Measurements from ENCODE around the gene SPATA22.

SPATA22 gene

DNA sequence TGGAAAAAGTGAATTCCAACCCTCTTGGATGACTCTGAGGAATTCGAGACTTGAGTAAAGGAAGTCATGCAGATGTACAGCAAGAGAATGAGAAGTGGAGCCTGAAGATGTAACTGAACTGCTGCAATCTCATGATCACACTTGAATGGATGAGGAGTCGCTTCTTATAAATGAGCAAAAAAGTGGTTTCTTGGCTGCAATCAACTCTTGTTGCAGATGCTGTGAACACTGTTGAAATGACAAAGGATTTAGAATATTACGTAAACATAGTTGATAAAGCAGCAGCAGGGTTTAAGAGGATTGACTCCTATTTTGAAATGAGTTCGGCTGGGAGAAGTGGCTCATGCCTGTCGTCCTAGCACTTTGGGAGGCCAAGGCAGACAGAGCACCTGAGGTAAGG, 29.7 kb upstream of the SPATA22 start:
- TF ChIP-seq, protein P1, sequence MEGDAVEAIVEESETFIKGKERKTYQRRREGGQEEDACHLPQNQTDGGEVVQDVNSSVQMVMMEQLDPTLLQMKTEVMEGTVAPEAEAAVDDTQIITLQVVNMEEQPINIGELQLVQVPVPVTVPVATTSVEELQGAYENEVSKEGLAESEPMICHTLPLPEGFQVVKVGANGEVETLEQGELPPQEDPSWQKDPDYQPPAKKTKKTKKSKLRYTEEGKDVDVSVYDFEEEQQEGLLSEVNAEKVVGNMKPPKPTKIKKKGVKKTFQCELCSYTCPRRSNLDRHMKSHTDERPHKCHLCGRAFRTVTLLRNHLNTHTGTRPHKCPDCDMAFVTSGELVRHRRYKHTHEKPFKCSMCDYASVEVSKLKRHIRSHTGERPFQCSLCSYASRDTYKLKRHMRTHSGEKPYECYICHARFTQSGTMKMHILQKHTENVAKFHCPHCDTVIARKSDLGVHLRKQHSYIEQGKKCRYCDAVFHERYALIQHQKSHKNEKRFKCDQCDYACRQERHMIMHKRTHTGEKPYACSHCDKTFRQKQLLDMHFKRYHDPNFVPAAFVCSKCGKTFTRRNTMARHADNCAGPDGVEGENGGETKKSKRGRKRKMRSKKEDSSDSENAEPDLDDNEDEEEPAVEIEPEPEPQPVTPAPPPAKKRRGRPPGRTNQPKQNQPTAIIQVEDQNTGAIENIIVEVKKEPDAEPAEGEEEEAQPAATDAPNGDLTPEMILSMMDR (IDR thresholded peaks at IDR 0.05; ENCODE audit: extremely low read depth, insufficient read depth, missing control alignments), result no peak
- in situ Hi-C loops (cut with MboI; ENCODE audit: low pct_unique_long_range_greater_than_20kb, low sequenced_read_pairs, unreplicated experiment), result no loop called here

DNA sequence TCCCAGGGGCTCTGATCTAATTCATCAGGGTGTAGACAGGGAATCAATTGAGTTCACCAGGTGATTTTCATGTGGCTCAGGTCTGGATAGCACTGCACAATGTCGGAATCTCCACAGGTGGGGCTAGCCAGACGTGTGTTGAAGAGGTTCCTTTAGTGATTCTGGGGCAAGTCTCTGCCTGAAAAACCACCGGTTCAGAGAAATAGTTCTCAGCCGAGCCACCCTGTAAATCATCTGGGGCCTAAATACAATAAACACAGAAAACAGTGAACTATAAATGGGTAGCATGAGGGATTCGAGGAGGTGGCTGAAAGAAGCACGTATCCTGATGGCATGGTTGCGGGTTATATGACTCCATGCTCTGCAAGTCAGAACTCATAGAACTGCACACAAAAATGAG, 25.5 kb upstream of the SPATA22 start:
- in situ Hi-C loops (cut with MboI; ENCODE audit: low pct_unique_long_range_greater_than_20kb, low sequenced_read_pairs, unreplicated experiment), result loop anchor here (25.0 kb wide), 1 partner anchor 90 kb away; no protein-coding TSS in a partner anchor
- no peak for DNase-seq (ENCODE audit: low spot score)
- TF ChIP-seq, protein P1 (IDR thresholded peaks at IDR 0.05; ENCODE audit: extremely low read depth, insufficient read depth, missing control alignments), result no peak

More for the DNA sequence above, 29.7 kb upstream of the SPATA22 start:
- DNase-seq (ENCODE audit: low spot score), result no peak

DNA sequence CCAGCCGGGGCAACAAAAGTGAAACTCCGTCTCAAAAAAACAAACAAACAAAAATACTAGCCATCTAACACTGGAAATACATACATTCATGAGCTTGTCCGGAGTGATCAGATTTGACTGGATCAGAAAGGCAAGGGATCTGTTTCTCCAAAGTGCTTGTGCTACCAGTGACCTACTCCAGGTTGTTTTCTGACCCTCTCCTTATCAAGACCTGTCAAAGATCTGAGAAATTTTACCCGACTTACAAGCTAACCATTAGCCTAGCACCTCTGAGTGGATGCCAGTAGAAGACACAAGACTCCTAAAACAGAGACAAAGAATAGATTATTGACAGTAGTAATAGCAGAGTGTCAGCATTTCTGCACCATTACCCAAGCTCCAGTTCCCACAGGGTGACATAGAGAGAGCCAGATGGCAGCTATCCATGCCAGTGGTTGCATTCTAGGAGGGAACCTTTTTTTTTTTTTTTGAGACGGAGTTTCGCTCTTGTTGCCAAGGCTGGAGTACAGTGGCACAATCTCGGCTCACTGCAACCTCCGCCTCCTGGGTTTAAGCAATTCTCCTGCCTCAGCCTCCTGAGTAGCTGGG, 14.0 kb upstream of the SPATA22 start:
- TF ChIP-seq, protein P1 (IDR thresholded peaks at IDR 0.05; ENCODE audit: extremely low read depth, insufficient read depth, missing control alignments), result no peak
- DNase-seq (ENCODE audit: low spot score), result no peak
- in situ Hi-C loops (cut with MboI; ENCODE audit: low pct_unique_long_range_greater_than_20kb, low sequenced_read_pairs, unreplicated experiment), result loop anchor here (25.0 kb wide), 1 partner anchor 102 kb away; no protein-coding TSS in a partner anchor

DNA sequence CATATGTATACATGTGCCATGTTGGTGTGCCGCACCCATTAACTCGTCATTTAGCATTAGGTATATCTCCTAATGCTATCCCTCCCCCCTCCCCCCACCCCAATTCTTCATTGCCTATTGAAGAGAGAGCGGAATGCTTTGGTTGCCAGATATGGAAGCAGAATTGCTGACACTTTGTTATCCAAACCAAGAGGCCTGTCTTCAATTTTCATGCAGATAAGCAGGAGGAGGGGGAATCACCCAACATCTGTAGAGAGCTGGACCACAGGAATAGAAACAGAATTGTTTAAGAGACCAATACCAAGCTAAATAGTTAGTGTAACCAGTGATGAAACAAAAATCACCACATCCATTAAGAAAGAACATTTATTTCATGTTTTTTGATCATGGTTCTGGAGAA, 11.2 kb upstream of the SPATA22 start:
- TF ChIP-seq, protein P1 (IDR thresholded peaks at IDR 0.05; ENCODE audit: extremely low read depth, insufficient read depth, missing control alignments), result no peak
- DNase-seq (ENCODE audit: low spot score), result no peak
- in situ Hi-C loops (cut with MboI; ENCODE audit: low pct_unique_long_range_greater_than_20kb, low sequenced_read_pairs, unreplicated experiment), result loop anchor here (25.0 kb wide), 1 partner anchor 104 kb away; no protein-coding TSS in a partner anchor

DNA sequence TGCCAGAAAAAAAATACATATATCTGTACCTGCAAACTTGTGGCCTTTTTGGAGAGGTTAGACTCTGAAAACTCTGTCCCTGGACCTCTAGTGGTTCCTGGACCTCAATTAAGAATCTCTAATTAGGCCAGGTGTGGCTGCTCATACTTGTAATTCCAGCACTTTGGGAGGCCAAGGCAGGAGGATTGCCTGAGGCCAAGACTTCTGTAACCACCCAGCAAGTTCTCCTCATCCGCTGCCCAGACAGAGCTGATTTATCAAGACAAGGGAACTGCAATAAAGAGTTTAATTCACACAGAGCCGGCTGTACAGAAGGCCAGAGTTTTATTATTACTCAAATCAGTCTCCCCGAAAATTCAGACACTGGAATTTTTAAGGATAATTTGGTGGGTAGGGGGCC, 8.4 kb upstream of the SPATA22 start:
- DNase-seq (ENCODE audit: low spot score), result no peak
- TF ChIP-seq, protein P1 (IDR thresholded peaks at IDR 0.05; ENCODE audit: extremely low read depth, insufficient read depth, missing control alignments), result no peak
- in situ Hi-C loops (cut with MboI; ENCODE audit: low pct_unique_long_range_greater_than_20kb, low sequenced_read_pairs, unreplicated experiment), result loop anchor here (25.0 kb wide), 1 partner anchor 107 kb away; no protein-coding TSS in a partner anchor

DNA sequence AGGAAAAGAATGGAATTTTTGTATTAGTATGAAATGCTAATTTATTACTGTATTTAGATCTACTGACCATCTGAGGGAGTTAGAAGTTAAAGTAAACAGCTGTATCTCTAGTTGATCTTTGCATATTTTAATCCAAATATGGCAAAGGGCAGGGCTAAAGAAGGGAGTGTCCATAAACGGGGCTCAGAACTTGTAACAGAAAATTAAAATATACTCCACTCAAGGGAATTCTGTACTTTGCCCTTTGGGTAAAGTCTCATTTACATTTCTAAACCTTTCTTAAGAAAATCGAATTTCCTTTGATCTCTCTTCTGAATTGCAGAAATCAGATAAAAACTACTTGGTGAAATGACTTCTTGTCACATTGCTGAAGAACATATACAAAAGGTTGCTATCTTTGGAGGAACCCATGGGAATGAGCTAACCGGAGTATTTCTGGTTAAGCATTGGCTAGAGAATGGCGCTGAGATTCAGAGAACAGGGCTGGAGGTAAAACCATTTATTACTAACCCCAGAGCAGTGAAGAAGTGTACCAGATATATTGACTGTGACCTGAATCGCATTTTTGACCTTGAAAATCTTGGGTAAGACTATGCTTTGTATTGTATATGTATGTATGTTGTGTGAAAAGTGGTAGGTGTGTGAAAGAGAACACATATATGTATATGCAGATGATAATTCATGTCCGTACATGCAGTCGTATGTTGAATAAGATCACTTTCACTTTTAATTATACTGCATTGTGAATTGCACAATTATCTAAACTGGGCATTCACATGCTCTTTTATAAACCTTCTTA, 4.4 kb upstream of the SPATA22 start, which contains the start of gene ASPA:
TSS of gene ASPA (plus strand) at position 186 of the 799 bp plus-strand sequence. CDS start at position 349, 163 bp downstream.
- in situ Hi-C loops (cut with MboI; ENCODE audit: low pct_unique_long_range_greater_than_20kb, low sequenced_read_pairs, unreplicated experiment), result loop anchor here (25.0 kb wide), 1 partner anchor 111 kb away; no protein-coding TSS in a partner anchor
- no peak for DNase-seq (ENCODE audit: low spot score)
- TF ChIP-seq, protein P1 (IDR thresholded peaks at IDR 0.05; ENCODE audit: extremely low read depth, insufficient read depth, missing control alignments), result no peak

Measured in GM13977 (cell line).